H54 (cell line): ENCODE measurements around the gene SSBP3.
"Not testable (repeated sequence)": the region's sequence is repeated elsewhere in the genome, so short reads cannot be mapped to it uniquely, and the experiment has no call there.

ENCODE experiments used
- DNase-seq: peaks from one replicate; pipeline ENCODE4 v3.0.0; 2011; ENCODE audit warnings: low spot score, mixed read lengths; ENCODE audit not compliant: insufficient read length
- FAIRE-seq: peaks from 3 replicates; lab custom pipeline; 2011; peaks lifted over from hg19 to GRCh38; lab: Jason Lieb, UNC
- POLR2A ChIP-seq: IDR thresholded peaks from 2 replicates; pipeline ENCODE4 v1.6.1; 2011; ENCODE audit warnings: low read depth, mild to moderate bottlenecking, low read length

Gene SSBP3

DNA sequence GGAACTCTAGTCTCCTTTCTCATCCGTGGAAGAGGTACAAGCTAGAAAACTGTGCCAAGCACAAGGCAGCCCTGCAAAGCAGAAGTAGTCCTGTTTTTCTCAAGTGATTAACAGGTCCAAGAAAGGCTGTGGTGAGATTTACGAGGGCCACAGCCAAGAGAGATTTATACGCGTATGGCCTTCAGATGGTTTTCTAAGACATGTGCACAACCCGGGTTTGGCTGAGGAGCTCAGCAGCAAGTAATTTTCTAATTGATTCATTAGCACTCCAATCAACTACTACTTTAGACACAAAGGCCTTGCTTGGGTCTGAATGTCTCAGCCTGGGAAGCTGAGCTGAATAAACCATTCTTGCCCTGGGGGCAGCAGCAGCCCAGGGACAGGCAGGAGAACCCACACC is 55.8 kb downstream of the SSBP3 start:
- TF ChIP-seq POLR2A = no peak
- no peak for FAIRE-seq
- no peak for DNase-seq

DNA sequence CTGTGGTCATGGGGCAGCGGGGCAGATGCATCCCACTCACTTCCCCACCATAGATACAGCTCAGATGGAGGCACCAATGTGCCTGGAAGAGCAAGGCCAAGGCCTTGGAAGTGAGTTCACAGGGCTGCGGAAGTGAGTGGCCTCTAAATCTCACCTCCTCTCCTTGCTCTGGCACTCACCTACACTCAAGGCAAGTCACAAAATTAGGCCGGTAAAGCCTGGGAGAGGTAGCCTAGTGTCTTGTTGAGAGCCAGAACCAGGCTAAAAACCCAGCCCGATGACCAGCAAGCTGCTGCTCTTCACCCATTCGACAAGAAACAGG is 57.5 kb downstream of the SSBP3 start:
- no peak for TF ChIP-seq POLR2A
- FAIRE-seq = no peak

DNA sequence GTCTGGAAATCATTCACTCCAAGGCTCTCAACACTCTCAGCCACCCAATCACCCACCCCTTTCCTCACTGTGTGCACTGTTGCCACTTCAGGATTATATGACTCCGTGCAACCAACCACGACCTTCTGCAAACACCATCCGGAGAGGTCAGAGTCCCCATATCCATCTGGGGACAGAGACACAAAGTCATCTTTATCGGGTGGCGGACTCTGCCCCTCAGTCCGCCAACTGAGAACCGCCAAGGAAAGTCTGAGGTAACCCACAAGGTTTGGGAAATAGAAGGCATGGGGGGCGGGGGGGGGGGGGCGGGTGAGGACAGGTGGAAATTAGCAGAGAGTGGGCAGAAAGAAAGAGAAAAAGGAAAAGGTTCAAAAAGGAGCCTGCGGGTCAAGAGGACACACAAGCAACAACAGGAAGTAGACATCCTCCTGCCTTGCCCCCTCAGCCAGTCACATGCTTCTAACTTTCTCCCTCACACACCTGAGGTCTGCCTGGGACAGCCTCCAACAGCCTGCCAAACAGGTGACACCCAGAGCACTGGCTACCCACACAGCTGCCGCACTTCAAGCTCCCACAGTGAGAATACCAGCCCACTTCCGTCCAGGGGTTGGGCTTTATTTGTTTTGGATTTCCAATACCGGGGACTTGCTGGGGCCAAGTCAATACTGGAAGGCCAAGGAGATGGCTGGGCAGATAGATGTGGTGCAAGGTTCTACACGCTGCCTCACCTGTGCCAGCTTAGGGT is 58.1 kb downstream of the SSBP3 start:
- DNase-seq (no peak), FAIRE-seq (no peak)
- no peak for TF ChIP-seq POLR2A

More for the DNA sequence above, 57.5 kb downstream of the SSBP3 start:
- no peak for DNase-seq

DNA sequence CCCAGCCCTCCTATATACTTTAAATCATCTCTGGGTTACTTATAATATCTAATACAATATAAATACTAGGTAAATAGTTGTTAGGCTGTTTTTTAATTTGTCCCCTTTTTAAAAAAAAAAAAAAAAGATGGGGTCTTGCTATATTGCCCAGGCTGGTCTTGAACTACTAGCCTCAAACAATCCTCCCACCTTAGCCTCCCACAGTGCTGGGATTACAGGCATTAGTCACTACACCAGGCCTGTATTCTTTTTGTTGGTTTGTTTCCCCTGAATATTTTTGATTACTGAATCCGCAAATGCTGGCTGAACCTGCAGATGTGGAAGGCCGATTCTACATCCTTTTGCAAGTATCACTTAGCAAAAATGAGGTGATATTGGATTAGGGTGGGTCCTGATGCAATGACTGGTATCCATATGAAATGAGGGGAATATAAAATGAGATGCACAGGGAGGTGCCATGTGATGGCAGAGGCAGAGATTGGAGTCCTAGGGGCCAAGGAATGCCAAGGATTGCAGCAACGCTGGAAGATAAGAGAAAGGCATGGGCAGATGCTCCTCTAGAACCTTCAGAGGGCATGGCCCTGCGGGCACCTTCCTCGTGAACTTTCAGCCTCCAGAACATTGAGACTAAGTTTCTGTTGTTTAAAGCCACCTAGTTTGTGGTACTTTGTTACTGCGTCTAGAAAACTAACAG is 58.8 kb downstream of the SSBP3 start:
- no peak for FAIRE-seq
- TF ChIP-seq POLR2A = no peak

DNA sequence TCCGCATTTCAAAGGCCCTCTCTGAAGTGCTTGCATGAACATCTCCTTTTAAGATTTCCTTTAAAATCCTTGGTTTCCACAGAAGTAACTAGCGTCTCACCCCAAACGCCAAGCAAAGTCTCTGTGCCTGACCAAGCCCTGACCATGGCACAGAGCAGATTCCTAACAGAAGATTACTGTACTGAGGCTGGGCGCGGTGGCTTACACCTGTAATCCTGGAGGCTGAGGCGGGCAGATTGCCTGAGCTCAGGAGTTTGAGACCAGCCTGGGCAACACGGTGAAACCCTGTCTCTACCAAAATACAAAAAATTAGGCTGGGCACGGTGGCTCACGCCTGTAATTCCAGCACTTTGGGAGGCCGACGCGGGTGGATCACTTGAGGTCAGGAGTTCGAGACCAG is 60.6 kb downstream of the SSBP3 start:
- FAIRE-seq, DNase-seq: not testable (repeated sequence)

More for the DNA sequence above, 58.8 kb downstream of the SSBP3 start:
- no peak for DNase-seq

DNA sequence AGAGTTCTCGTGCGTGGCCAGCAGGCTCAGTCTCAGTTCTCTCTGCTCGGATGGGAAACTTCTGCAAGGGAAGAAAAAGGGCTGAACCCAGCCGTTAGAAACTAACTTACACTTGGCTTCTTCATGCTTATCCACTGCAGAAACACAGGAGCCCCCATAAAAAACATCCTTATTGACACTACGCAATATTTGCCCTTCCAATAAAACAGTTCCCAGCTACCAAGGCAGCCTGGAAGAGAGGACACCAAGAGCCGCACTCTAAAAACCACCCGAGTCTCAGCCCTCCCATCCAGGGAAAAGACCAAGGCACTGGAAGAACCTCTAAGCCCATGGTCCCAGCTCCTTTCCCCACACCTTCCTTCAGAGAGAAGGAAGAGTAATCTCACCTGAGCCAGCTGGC is 61.1 kb downstream of the SSBP3 start:
- FAIRE-seq (no peak), DNase-seq (no peak)
- no peak for TF ChIP-seq POLR2A

DNA sequence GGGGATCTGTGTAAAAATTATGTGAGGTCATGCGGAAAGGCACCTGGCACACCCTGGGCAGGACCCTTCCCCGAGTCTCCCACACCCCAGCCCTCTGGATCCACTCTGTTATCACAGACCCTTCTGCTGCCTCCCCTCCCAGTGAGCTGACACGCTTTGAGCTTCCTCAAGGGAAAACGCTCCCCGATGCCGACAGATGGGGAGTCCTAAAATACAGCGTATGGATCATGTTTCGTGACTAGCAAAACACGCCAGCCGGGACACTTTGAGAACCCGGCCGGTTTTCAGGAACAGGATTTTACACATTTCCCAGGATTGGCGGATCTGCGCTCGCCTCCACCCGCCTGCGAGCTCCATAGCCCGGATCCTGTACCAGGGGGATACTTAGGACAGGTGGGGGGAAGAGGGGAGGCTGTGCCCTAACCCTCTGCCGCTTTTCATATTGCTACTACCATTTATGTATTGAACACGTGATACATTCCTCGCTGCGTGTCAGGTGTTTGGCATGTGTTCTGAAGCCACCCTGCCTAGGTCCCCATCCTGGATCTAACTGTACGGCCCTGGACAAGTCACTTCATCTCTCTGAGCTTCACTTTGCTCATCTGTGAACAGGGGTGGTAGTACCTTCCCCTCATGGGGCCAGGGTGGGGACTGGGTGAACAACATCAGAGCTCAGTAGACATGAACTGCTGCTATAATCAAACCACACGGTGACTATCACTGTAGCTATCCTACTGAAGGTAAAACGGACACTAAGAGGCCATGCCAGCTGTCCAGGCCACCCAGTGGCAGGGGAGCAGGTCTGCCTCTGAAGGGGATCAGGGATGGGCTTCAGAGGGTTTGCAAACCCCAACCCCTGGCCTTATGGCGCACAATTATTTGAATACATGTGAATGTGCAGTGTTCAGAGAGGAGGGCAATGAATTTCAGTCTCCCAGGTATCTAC is 63.2 kb downstream of the SSBP3 start:
- no peak for FAIRE-seq
- DNase-seq = no peak
- no peak for TF ChIP-seq POLR2A

DNA sequence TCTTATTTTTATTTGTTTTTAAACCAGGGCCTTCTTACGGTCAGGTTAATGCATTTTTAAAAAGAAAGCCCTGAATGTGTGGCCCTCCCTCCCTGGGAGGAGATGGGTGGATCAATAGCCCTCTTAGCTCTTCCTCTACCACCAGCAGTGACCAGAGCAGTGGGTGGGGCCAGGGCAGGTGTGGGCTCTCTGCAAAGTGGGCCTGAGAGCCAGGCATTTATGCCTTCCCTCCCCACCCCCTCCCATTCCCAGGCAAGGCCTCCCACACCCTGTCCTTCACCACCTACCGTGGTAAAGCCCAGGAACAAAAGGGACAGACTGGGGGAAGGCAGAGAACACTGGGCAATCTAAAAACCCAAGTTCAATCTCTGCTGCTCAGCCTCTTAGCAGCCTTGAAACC is 63.9 kb downstream of the SSBP3 start:
- no peak for FAIRE-seq
- no peak for TF ChIP-seq POLR2A
- DNase-seq = no peak

DNA sequence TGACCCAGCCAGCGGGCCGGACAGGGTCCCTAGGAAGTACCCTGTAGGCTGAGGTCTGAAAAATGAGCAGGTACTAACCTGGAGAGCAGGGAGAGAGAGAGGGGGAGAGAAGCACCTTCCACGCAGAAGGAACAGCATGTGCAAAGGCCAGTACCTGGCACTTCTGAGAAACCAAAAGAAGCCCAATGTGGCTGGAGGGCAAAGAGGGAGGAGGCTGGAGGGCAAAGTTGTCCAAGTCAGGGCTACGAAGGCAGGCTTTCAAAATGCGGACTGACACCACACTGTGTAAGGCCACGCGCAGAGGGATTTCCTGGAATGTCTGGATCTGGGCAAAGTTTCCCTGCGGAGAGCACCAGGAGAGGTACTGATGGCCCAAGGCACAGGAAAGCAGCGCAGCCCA is 64.4 kb downstream of the SSBP3 start:
- no peak for TF ChIP-seq POLR2A
- DNase-seq (no peak), FAIRE-seq (no peak)

DNA sequence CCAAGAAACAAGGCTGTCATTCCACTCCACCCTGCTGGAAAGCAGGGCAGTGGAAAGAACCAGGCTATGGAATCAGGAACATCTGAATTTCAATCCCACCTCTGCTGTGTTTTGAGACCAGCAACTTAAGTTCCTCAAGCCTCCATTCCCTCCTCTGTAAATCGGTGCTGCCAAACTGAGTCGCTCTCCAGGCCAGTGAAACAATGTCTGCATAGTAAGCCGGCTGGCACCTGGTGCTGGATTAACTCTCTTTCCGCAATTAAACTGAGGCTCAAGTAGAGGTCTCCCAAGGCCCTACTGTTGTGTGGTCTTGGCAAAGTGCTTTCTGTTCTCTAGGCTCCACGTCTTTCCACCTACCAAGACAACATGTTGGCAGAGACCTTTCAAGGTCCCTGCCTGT is 65.3 kb downstream of the SSBP3 start:
- DNase-seq (no peak), FAIRE-seq (no peak)
- no peak for TF ChIP-seq POLR2A

DNA sequence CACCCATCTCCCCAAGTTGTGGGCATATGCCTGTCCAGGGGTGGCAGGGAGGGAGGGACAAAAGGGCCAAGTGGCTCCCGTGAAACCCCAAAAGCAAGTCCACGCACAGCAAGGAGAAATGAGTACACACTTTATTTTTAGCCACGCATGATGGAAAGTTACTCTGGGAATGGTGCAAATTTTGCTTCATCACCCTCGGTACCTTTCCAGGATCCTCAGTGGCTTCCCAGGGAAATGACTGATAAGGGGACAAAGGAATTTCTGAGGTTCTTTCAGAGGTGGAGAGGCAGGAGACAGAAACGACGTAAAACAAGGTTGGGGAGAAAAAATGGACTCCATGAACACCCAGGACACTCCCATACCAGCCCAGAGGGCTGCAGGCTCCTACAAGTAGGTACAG is 65.8 kb downstream of the SSBP3 start:
- no peak for DNase-seq
- no peak for FAIRE-seq
- TF ChIP-seq POLR2A = no peak

DNA sequence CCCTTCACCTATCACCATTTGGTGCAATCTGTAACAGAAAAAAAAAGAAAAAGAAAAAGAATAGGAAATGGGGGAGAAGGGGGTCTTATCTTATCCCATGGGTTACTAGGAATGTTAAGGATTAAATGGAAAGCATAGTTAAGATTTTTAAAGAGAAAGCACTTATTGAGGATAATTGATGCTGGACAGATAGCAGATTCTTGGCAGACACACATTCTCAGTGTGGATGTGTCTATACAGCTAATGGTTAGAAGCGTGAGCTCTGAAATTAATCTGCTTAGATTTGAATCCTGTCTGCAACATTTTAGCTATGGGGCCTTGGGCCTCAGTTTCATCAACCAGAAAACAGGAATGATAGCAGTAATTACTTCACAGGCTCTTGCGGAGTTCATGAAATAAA is 67.1 kb downstream of the SSBP3 start:
- DNase-seq (no peak), FAIRE-seq (no peak)
- TF ChIP-seq POLR2A = no peak

DNA sequence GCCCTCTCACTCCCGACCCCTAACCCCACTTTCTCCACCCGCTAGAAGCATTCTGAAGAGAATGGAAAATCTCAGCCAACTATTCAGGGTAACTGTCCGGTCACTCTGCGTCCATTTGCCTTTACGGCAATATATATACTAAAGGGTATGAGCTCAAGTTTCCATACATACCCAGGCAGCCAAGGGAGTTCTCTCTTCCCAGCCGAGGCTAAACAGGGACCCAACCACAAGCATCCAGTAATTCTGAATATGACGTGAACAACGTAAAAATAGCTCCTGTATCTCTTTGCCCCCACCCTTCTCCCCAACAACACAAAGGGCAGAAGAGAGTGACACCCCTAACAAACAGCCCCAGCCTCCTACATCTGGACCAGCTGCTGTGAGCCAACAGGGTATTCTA is 67.7 kb downstream of the SSBP3 start:
- no peak for TF ChIP-seq POLR2A
- FAIRE-seq = no peak

DNA sequence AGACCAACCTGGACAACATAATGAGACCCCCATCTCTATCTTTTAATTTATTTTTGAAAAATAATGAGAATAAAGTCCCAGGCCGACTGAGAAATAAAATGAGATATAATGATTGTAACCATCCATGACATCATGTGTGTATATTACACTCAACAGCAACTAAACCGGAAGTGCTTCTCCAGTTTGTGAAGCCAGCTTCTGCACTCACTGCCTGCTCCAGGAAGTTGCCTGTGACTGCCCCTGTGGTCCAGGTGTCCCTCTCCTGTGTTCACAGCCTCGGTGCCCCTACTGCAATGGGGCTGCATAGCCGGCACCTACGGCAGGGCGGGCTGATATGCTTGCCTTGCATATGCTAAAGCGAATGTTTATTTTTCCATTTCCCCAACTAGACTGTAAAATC is 68.3 kb downstream of the SSBP3 start:
- DNase-seq (no peak), FAIRE-seq (no peak)
- no peak for TF ChIP-seq POLR2A

More for the DNA sequence above, 67.7 kb downstream of the SSBP3 start:
- no peak for DNase-seq

DNA sequence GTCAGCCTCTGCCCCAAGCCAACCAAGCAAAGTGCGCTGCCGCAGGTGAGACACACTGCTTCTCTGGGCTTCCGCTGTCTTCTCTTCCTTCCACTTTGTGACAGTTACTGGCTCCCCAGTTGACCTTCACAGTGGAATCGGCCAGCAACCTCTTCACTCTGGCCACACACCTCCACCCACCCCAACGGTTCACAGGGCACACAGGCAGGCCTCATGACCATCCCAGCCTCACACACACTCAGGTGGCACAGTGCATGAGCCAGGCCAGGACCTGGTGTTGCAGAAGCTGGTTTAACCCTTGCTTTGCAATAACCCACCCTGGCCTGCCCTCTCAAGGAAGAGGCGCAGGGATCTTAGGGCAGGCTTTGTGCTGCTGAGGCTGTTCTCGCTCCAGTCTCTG is 69.2 kb downstream of the SSBP3 start:
- DNase-seq (no peak), FAIRE-seq (no peak)
- no peak for TF ChIP-seq POLR2A
